Activated gamma-delta T cell (primary cell): ENCODE data around the gene HUS1B.

Experiments used
- DNase-seq: peaks from one replicate; lab custom pipeline; 2025; lab: John Stamatoyannopoulos, UW

HUS1B gene

DNA sequence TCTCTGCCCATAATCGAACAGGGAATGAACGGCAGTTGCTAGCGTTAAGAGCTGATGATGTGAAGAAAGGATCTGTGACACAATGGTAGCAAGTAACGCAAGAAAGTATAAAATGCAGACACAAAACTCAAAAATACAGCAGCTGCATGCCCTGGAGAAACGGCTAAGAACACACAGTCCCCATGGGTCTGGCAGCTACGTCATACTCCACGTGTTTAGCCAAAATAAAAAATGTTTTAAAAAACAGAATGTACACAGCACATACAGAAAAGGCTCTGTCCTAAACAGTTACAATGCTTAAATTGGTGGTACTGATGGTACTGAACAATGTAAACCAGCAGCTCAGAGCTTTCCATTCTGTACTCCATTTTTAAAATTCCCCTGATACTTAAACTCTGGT is 34.4 kb downstream of the HUS1B start:
- no peak for DNase-seq

- no peak for DNase-seq
Observed at GRCh38 chr6:621931-622330, 35.0 kb downstream of the HUS1B start.

- no peak for DNase-seq
Observed at GRCh38 chr6:620950-621349, 36.0 kb downstream of the HUS1B start.

- DNase-seq, result no peak
Observed at GRCh38 chr6:620166-620565, 36.7 kb downstream of the HUS1B start.

GRCh38 chr6:617456-618100 is 39.3 kb downstream of the HUS1B start:
- DNase-seq, result no peak

GRCh38 chr6:613981-614380 is 42.9 kb downstream of the HUS1B start:
- no peak for DNase-seq

GRCh38 chr6:611928-612327 is 45.0 kb downstream of the HUS1B start:
- DNase-seq, result no peak

DNA sequence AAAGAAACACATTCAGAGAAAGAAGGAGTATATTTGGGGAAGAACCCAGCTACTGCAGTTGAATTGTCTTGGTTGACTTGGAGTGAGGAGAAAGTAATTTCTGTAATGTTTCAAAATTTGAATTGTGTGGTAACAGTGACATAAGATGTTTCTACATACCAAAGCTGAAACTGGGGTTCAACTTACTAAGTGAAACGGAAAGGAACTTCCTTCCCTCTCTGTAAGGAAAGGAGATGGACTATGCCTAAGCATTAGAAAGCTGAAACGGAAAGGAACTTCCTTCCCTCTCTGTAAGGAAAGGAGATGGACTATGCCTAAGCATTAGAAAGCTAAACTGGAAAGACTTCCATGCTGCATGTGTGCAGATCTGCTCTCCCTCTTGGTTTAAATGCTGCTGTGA is 46.0 kb downstream of the HUS1B start:
- DNase-seq, result no peak

DNA sequence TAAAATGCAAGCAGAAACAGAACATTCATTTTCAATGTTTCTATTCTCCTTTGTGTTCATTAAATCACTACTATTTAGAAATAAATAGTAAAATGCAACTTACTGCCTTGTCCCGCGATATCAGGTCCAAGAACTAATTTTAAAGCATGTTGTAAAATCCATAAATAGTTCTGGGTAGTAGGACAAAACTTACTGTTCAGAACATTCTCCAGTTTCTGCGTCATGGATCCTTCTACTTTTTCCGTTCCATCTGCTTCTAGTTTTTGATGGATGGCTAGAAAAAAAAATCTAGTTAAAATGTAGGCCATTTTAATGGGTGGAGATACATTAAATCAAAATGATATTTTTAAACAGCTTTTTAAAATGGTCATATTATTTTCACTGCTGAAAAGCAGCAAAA is 47.0 kb downstream of the HUS1B start:
- DNase-seq, result no peak

DNA sequence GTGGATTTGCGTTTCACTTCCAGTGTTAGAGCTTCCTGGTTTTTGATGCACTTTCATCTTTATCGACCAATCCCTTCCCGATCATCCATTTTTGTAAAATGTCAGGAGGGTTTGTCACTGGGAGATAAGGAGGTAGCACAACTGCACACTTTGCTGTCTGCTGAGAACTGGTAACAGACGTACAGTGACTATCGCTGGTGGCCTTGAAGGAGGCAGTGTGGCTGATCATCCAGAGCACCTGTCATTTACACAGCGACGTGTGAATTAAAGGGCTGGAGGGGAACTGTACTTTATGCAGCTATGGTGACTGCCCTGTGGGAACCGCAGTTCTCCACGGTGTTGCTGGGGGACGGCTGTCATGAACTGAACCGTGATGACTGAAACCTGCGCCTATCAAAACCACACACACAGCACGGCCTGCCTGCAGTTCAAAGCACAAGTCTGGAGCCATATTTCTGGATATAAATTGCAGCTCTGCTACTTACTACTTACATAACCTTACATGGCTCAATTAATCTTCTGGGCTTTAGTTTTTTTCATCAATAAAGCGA is 50.0 kb downstream of the HUS1B start:
- no peak for DNase-seq
